ENCODE results near the gene BTD. TPM values are rescaled to one million over a fixed set of nuclear protein-coding genes. Genes with fewer than 3 reads are reported as not detected.

The BTD gene
- total RNA-seq, 1 donor from 2014 or later, result 9.7 TPM

DNA sequence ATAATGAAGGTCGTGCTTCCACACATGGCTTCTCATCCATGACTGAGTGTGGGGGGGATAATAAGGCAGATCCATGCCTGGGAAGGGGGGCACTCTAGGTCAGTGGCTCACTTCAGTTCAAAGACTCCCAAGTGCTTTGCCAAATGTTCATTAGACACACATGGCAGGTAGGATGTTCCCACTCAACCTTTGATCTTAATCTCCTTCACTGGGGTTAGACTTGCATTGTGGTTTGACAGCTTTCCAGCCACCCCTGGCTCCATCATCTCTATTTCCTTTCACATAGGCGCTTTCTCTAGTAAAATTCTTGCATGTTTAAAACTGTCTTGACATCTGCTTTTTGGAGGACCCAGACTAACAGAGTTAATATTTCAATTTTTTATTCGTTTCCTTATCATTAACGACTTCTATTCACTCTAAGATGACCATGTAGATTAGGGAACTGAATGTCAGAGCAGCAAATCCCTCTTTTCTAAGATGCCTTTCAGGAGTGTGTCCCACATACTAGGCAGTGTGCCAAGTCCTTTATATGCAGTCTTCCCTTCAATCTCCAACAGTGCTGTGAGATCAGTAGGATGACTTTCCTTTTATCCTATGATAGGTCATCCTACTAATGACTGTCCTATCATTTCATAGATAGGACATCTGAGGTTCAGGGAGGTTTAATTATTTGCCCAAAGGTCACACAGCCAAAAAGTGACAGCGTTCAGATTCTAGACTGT is 57.9 kb downstream of the BTD start:
- no peak overlapping the region for H3K4me3 ChIP-seq (ENCODE audit: low read depth, low read length)
- no peak for FAIRE-seq
- no peak for TF ChIP-seq CTCF (IDR thresholded peaks at IDR 0.05; ENCODE audit: insufficient read depth, low read length, severe bottlenecking)
- H3K36me3 ChIP-seq (ENCODE audit: control insufficient read depth, insufficient read depth, low read length), result no peaks in the 10 kb centered on the region
- H3K27me3 ChIP-seq (ENCODE audit: control insufficient read depth, insufficient read depth, low read length), result no peaks in the 10 kb centered on the region
- no peak for DNase-seq (ENCODE audit: low read depth)

GRCh38 chr3:15660055-15660935 is 58.8 kb downstream of the BTD start:
- no peaks in the 10 kb centered on the region for H3K36me3 ChIP-seq (ENCODE audit: control insufficient read depth, insufficient read depth, low read length)
- no peak overlapping the region for H3K4me3 ChIP-seq (ENCODE audit: low read depth, low read length)
- no peaks in the 10 kb centered on the region for H3K27me3 ChIP-seq (ENCODE audit: control insufficient read depth, insufficient read depth, low read length)
- peak; percentile 10 for DNase-seq (ENCODE audit: low read depth)
- TF ChIP-seq CTCF (IDR thresholded peaks at IDR 0.05; ENCODE audit: insufficient read depth, low read length, severe bottlenecking), result no peak
- no peak for FAIRE-seq

DNA sequence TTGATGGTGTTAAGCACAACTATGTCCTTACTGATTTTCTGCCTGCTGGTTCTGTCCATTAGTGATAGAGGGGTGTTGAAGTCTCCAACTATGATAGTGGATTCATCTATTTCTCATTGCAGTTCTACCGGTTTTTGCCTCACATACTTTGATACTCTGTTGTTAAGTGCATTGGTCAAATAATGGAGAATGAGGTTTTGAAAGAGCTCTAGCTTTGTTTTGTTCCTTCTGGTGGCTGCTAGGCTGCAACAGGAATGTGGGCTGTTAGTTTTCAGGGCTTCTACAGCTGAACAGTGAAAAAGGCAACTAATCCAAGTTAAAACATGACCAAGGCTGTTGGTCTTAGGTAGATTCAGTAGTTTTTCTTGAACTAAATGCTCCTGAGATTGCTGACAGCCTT is 62.6 kb downstream of the BTD start:
- no peak for DNase-seq (ENCODE audit: low read depth)
- Histone ChIP-seq H3K36me3 (ENCODE audit: control insufficient read depth, insufficient read depth, low read length) (peaks cover 2% of the 10 kb centered on the region), H3K4me3 (ENCODE audit: low read depth, low read length) (no peak overlapping the region), H3K27me3 (ENCODE audit: control insufficient read depth, insufficient read depth, low read length) (no peaks in the 10 kb centered on the region)
- no peak for FAIRE-seq
- no peak for TF ChIP-seq CTCF (IDR thresholded peaks at IDR 0.05; ENCODE audit: insufficient read depth, low read length, severe bottlenecking)

DNA sequence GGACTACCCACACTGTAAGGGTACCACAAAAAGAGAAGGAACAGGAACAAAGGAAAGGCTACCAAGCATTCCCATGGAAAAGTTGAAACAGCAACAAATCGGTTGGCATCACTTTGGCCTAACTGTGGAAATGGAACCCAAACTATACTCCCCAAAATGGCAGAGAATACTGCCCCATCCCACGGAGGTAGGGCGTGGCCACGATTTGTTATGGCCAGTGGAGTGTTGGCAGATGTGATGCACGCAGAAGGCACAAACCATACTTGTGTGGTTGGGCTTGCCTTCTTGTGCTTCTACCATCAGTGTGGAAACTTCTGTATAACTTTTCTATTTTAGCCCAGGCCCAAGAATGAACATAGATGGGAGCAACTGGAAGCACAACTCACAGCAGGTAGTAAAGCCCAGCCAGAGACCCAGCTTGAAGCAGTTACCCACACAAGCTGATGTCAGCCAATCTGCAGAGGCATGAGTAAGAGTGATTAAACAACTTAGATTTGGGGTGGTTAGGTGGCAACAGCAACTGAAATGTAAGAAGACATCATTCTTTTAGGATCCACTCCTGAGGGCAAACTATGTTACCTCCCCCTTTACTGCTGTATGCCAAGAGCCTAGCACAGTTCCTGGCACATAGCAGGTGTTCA is 64.1 kb downstream of the BTD start:
- H3K4me3 ChIP-seq (ENCODE audit: low read depth, low read length), result no peak overlapping the region
- no peak for TF ChIP-seq CTCF (IDR thresholded peaks at IDR 0.05; ENCODE audit: insufficient read depth, low read length, severe bottlenecking)

GRCh38 chr3:15666277-15666676 is 64.7 kb downstream of the BTD start:
- FAIRE-seq, result no peak
- TF ChIP-seq CTCF (IDR thresholded peaks at IDR 0.05; ENCODE audit: insufficient read depth, low read length, severe bottlenecking), result no peak

More for the DNA sequence above, 64.1 kb downstream of the BTD start:
- FAIRE-seq, result no peak
- peak; percentile 40 for DNase-seq (ENCODE audit: low read depth)
- H3K27me3 ChIP-seq (ENCODE audit: control insufficient read depth, insufficient read depth, low read length), result no peaks in the 10 kb centered on the region
- peaks cover 2% of the 10 kb centered on the region for H3K36me3 ChIP-seq (ENCODE audit: control insufficient read depth, insufficient read depth, low read length)

More at GRCh38 chr3:15666277-15666676, 64.7 kb downstream of the BTD start:
- no peak for DNase-seq (ENCODE audit: low read depth)
- Histone ChIP-seq H3K4me3 (ENCODE audit: low read depth, low read length) (no peak overlapping the region), H3K36me3 (ENCODE audit: control insufficient read depth, insufficient read depth, low read length) (peaks cover 2% of the 10 kb centered on the region), H3K27me3 (ENCODE audit: control insufficient read depth, insufficient read depth, low read length) (no peaks in the 10 kb centered on the region)

All from bronchial epithelial cell (primary cell).